ENCODE measurements around the gene LSM4.

DNA sequence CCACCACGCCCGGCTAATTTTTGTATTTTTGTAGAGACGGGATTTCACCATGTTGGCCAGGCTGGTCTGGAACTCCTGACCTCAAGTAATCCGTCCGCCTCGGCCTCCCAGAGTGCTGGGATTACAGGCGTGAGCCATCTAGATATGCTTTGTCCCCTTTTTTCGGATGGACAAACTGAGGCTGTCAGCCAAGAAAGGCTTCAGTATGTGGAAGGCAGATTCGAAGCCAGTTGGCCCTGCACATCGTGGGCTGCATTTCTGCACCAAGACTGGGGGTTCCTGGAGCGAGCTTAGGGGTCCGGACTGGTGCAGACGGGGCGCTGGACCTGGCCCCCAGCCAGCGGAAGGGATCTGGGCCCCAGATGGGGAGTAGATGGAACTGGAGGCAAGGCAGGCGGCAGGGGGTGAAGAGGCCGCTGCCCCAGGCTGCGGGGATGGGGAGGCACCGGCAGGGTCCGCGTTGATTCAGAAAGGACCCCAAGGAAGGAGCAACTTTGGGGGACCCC lies 31.8 kb downstream of the LSM4 start:
- TF ChIP-seq RNF2 (conservative IDR thresholded peaks at IDR 0.05; ENCODE audit: low read depth), result no peak
- TF ChIP-seq GABPA (IDR thresholded peaks at IDR 0.05; ENCODE audit: low read depth, low read length), result no peak
- no peak for TF ChIP-seq GABPA (CRISPR knock-in tag; IDR thresholded peaks at IDR 0.05; ENCODE audit: low read depth)
- TF ChIP-seq, protein P1, sequence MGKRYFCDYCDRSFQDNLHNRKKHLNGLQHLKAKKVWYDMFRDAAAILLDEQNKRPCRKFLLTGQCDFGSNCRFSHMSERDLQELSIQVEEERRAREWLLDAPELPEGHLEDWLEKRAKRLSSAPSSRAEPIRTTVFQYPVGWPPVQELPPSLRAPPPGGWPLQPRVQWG (CRISPR knock-in tag; IDR thresholded peaks at IDR 0.05; ENCODE audit: borderline replicate concordance, low read depth), result no peak
- no peak for TF ChIP-seq NFYB (CRISPR knock-in tag; IDR thresholded peaks at IDR 0.05)
- TF ChIP-seq HNRNPLL (IDR thresholded peaks at IDR 0.05; ENCODE audit: low read depth, low read length, poor library complexity, severe bottlenecking), result no peak
